Mesendoderm (in vitro differentiated cells): ENCODE results near the gene FAM170B.

Experiments
- DNase-seq: peaks from one replicate; pipeline ENCODE4 v3.0.0; 2013
- H2AK5ac ChIP-seq: 2 replicates; pipeline ENCODE4 v1.6.1; 2013; ENCODE audit warnings: low read length, inconsistent platforms
- H2BK120ac ChIP-seq: 2 replicates; pipeline ENCODE4 v1.6.1; 2013; ENCODE audit warnings: low read depth, mild to moderate bottlenecking, low read length, moderate library complexity, mixed read lengths
- H2BK15ac ChIP-seq: replicated peaks from 2 replicates; pipeline ENCODE4 v1.6.1; 2013; ENCODE audit warnings: low read depth, mild to moderate bottlenecking, moderate library complexity
- H2BK5ac ChIP-seq: 2 replicates; pipeline ENCODE4 v1.6.1; 2013; ENCODE audit warnings: low read length, inconsistent platforms
- H3K18ac ChIP-seq: 2 replicates; pipeline ENCODE4 v1.6.1; 2013; ENCODE audit warnings: mild to moderate bottlenecking, low read length, mixed read lengths
- H3K23ac ChIP-seq: one replicate; pipeline ENCODE4 v1.6.1; 2013; ENCODE audit warnings: low read length
- H3K27ac ChIP-seq: 2 replicates; pipeline ENCODE4 v1.5.1; 2013; ENCODE audit warnings: low read depth, mild to moderate bottlenecking, inconsistent platforms, low read length, moderate library complexity
- H3K27me3 ChIP-seq: 2 replicates; pipeline ENCODE4 v1.6.1; 2013; ENCODE audit warnings: low read length, control low read depth, mild to moderate bottlenecking, inconsistent platforms; ENCODE audit not compliant: insufficient read depth, poor library complexity
- H3K36me3 ChIP-seq: 2 replicates; pipeline ENCODE4 v1.6.1; 2013; ENCODE audit warnings: low read length, inconsistent platforms; ENCODE audit not compliant: control insufficient read depth, insufficient read depth
- H3K4ac ChIP-seq: one replicate; pipeline ENCODE4 v1.6.1; 2013; ENCODE audit warnings: low read depth, mild to moderate bottlenecking, low read length, moderate library complexity
- H3K4me1 ChIP-seq: 2 replicates; pipeline ENCODE4 v1.6.1; 2013; ENCODE audit warnings: low read depth, low read length, inconsistent platforms; ENCODE audit not compliant: control insufficient read depth
- H3K4me2 ChIP-seq: 2 replicates; pipeline ENCODE4 v1.6.1; 2013; ENCODE audit warnings: low read length
- H3K4me3 ChIP-seq: 2 replicates; pipeline ENCODE4 v1.5.1; 2013; ENCODE audit warnings: mild to moderate bottlenecking, low read length
- H3K56ac ChIP-seq: one replicate; pipeline ENCODE4 v1.6.1; 2013; ENCODE audit warnings: low read length
- H3K79me1 ChIP-seq: 2 replicates; pipeline ENCODE4 v1.6.1; 2013; ENCODE audit warnings: low read length, inconsistent platforms
- H3K79me2 ChIP-seq: 2 replicates; pipeline ENCODE4 v1.6.1; 2013; ENCODE audit warnings: mild to moderate bottlenecking, low read length; ENCODE audit not compliant: control insufficient read depth, insufficient read depth
- H3K9ac ChIP-seq: 2 replicates; pipeline ENCODE4 v1.6.1; 2013; ENCODE audit warnings: low read length, inconsistent platforms
- H4K5ac ChIP-seq: one replicate; pipeline ENCODE4 v1.6.1; 2013; ENCODE audit warnings: low read length
- H4K8ac ChIP-seq: one replicate; pipeline ENCODE4 v1.6.1; 2013; ENCODE audit warnings: low read depth, mild to moderate bottlenecking, control low read depth, low read length, moderate library complexity
- WGBS: extraction: QIAGEN DNeasy Blood & Tissue Kit; methylation state at CpG from one replicate; pipeline ENCODE4 v1.1.7; 2013; ENCODE audit warnings: low lambda C conversion rate, missing lambda C conversion rate; ENCODE audit not compliant: insufficient coverage; ENCODE audit errors: extremely low coverage; 5-methylcytosine and 5-hydroxymethylcytosine counted together

FAM170B gene

GRCh38 chr10:49138361-49138891, 4.6 kb upstream of the FAM170B start:
- no peak overlapping the region for H3K4me3 ChIP-seq
- H3K4ac ChIP-seq, result no peak overlapping the region
- H3K56ac ChIP-seq, result no peak overlapping the region
- no peak overlapping the region for H3K23ac ChIP-seq
- H2BK120ac ChIP-seq, result no peak overlapping the region
- H3K27ac ChIP-seq, result no peak overlapping the region
- H3K9ac ChIP-seq, result no peak overlapping the region
- no peak overlapping the region for H4K5ac ChIP-seq
- no peaks in the 10 kb centered on the region for H3K36me3 ChIP-seq
- no CpG with 5 or more reads among the region's 7 CpGs for WGBS
- H3K79me2 ChIP-seq, result no peaks in the 10 kb centered on the region
- no peaks in the 10 kb centered on the region for H3K79me1 ChIP-seq
- H4K8ac ChIP-seq, result no peak overlapping the region
- H3K4me2 ChIP-seq, result no peak overlapping the region
- no peak overlapping the region for H2BK15ac ChIP-seq
- no peak overlapping the region for H2BK5ac ChIP-seq
- no peak overlapping the region for H3K18ac ChIP-seq
- DNase-seq, result no peak
- H3K4me1 ChIP-seq, result peaks cover 2% of the 10 kb centered on the region
- H2AK5ac ChIP-seq, result no peak overlapping the region
- H3K27me3 ChIP-seq, result no peaks in the 10 kb centered on the region

GRCh38 chr10:49136525-49136924, 2.7 kb upstream of the FAM170B start:
- Histone ChIP-seq H3K9ac (no peak overlapping the region), H3K4me3 (no peak overlapping the region), H3K23ac (no peak overlapping the region), H3K27me3 (no peaks in the 10 kb centered on the region), H3K79me2 (no peaks in the 10 kb centered on the region), H3K27ac (no peak overlapping the region), H2BK120ac (no peak overlapping the region), H3K4me1 (no peaks in the 10 kb centered on the region), H2BK5ac (no peak overlapping the region), H2BK15ac (no peak overlapping the region), H4K8ac (no peak overlapping the region), H3K36me3 (no peaks in the 10 kb centered on the region), H3K79me1 (no peaks in the 10 kb centered on the region), H3K4ac (no peak overlapping the region), H4K5ac (no peak overlapping the region), H3K18ac (no peak overlapping the region), H3K56ac (no peak overlapping the region), H3K4me2 (no peak overlapping the region), H2AK5ac (no peak overlapping the region)
- WGBS, result no CpG with 5 or more reads among the region's 1 CpG
- no peak for DNase-seq

GRCh38 chr10:49135575-49136313, 1.9 kb upstream of the FAM170B start:
- Histone ChIP-seq H3K79me1 (no peaks in the 10 kb centered on the region), H3K27ac (no peak overlapping the region), H4K5ac (no peak overlapping the region), H2AK5ac (no peak overlapping the region), H3K9ac (no peak overlapping the region), H3K23ac (no peak overlapping the region), H4K8ac (no peak overlapping the region), H3K36me3 (no peaks in the 10 kb centered on the region), H3K4me1 (no peaks in the 10 kb centered on the region), H2BK120ac (no peak overlapping the region), H3K4ac (no peak overlapping the region), H3K79me2 (no peaks in the 10 kb centered on the region), H3K27me3 (no peaks in the 10 kb centered on the region), H2BK15ac (no peak overlapping the region), H2BK5ac (no peak overlapping the region), H3K18ac (no peak overlapping the region), H3K56ac (no peak overlapping the region), H3K4me2 (no peak overlapping the region), H3K4me3 (no peak overlapping the region)
- DNase-seq, result no peak
- no CpG with 5 or more reads among the region's 9 CpGs for WGBS

GRCh38 chr10:49134327-49134726, 506 bp upstream of the FAM170B start:
- H3K79me2 ChIP-seq, result no peaks in the 10 kb centered on the region
- H3K18ac ChIP-seq, result no peak overlapping the region
- no peaks in the 10 kb centered on the region for H3K4me1 ChIP-seq
- H3K36me3 ChIP-seq, result no peaks in the 10 kb centered on the region
- no peak overlapping the region for H2BK15ac ChIP-seq
- H3K27ac ChIP-seq, result no peak overlapping the region
- no peak for DNase-seq
- H2BK5ac ChIP-seq, result no peak overlapping the region
- H3K4me3 ChIP-seq, result no peak overlapping the region
- no peak overlapping the region for H3K4ac ChIP-seq
- H2BK120ac ChIP-seq, result no peak overlapping the region
- H4K5ac ChIP-seq, result no peak overlapping the region
- WGBS, result no CpG with 5 or more reads among the region's 3 CpGs
- H3K9ac ChIP-seq, result no peak overlapping the region
- H3K79me1 ChIP-seq, result no peaks in the 10 kb centered on the region
- no peak overlapping the region for H3K23ac ChIP-seq
- no peak overlapping the region for H3K56ac ChIP-seq
- H4K8ac ChIP-seq, result no peak overlapping the region
- no peak overlapping the region for H3K4me2 ChIP-seq
- no peak overlapping the region for H2AK5ac ChIP-seq
- H3K27me3 ChIP-seq, result no peaks in the 10 kb centered on the region

- Histone ChIP-seq H3K18ac (no peak overlapping the region), H3K4me1 (no peaks in the 10 kb centered on the region), H3K4me3 (no peak overlapping the region), H3K9ac (no peak overlapping the region), H4K8ac (no peak overlapping the region), H3K23ac (no peak overlapping the region), H2BK120ac (no peak overlapping the region), H3K36me3 (no peaks in the 10 kb centered on the region), H2BK15ac (no peak overlapping the region), H3K27ac (no peak overlapping the region), H3K79me1 (no peaks in the 10 kb centered on the region), H4K5ac (no peak overlapping the region), H2AK5ac (no peak overlapping the region), H3K56ac (no peak overlapping the region), H3K4me2 (no peak overlapping the region), H3K4ac (no peak overlapping the region), H3K27me3 (no peaks in the 10 kb centered on the region), H3K79me2 (no peaks in the 10 kb centered on the region), H2BK5ac (no peak overlapping the region)
- no peak for DNase-seq
- WGBS, result no CpG with 5 or more reads among the region's 2 CpGs
Observed at GRCh38 chr10:49132362-49132737, 1.5 kb downstream of the FAM170B start.
